SKM-1 (cell line): ENCODE results near the gene FSCN2.

ENCODE experiments used
- DNase-seq: peaks from one replicate; lab custom pipeline; 2025; ENCODE audit not compliant: unreplicated experiment; lab: John Stamatoyannopoulos, UW

The FSCN2 gene

DNA sequence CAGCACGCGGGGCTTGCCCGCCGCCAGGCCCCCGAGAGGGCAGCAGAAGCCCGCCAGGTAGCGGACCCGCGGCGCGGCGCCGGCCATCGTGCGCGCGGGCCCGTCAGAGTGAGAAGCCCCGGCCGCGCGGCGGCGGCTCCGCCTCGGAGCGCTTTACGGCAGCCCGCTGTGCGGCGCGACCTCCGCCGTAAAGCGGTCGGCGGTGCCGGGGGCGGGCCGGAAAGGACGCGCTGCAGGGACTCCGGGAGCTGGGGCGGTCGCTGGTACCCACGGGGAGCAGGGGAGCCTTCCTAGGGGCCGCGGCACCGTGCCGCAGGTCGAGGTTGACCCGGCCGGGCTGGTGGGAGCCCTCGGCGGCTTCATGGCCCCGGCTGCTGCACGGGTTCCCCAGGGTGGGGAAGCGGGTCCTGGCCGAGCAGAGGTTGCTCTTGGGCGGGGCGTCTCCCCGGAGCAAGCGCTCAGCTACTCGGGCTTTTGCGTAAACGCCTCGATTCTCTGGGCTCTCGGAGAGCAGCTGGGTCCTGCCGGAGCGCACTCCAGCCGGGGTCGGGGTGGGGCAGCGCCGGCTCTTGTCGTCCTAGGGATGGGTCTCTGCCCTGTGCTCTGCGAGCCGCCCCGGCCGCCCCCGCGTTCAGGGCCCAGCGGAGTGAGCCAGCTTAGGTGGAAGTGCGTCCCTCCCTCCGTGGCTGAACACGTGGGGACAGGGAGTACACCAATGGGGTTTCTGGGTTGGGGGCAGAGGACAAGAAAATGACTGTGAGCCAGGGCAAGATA lies 24.3 kb downstream of the FSCN2 start, which contains the start of gene FAAP100:
TSS of gene FAAP100 (minus strand) at position 110 of the 774 bp plus-strand sequence. CDS start at position 87, 23 bp downstream.
- DNase-seq: peak; percentile 30

- peak; percentile 74 for DNase-seq
Measured at GRCh38 chr17:81553018-81553615, 24.9 kb downstream of the FSCN2 start.

DNA sequence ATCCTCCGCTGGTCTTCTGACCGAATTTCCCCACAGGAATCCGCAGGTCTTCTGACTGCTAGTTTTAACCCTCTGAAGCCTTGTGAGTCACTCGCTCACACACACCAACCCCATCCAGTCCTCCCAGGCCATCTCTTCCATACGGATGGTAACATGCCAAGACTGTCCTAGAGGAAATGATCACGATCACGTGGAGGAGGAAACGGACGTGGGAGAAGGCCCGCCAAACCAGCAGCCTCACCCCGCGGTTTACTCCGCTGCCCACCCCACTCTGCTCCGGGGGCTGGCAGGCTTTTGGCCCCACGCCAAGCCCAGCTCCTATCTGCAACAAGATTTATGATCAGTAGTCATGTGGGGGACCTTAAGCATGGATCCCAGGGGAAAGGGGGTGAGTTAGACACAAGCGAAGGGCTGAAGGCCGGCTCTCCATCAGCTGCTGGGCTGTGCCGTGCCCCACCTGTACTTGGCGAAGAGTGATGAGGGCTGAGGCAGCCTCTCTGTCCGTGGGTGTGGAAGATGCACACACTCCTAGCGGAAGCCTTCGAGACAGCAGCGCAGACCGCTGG lies 25.5 kb downstream of the FSCN2 start:
- DNase-seq: no peak

GRCh38 chr17:81556175-81556691 lies 28.1 kb downstream of the FSCN2 start:
- no peak for DNase-seq

GRCh38 chr17:81556863-81557262 lies 28.7 kb downstream of the FSCN2 start:
- no peak for DNase-seq

- DNase-seq: no peak
Measured at GRCh38 chr17:81557276-81558114, 29.3 kb downstream of the FSCN2 start.

DNA sequence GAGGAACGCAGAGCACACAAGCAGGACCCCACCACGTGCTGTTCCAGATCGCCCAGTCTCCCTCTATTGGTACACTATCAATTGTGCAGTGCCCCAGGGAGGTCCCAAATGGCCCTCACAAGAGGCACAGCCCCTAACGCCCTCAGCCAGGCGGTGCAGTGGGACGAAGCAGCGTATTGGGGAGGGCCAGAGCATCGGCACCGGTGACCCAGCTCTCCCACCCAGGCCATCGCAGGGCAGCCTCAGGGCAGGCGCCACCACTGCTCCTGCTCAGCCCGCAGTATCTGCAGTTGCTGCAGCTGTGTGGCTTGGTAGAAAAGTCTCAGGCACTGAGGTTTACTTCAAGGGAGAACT lies 29.9 kb downstream of the FSCN2 start:
- no peak for DNase-seq

GRCh38 chr17:81558941-81559806 lies 31.0 kb downstream of the FSCN2 start:
- no peak for DNase-seq

DNA sequence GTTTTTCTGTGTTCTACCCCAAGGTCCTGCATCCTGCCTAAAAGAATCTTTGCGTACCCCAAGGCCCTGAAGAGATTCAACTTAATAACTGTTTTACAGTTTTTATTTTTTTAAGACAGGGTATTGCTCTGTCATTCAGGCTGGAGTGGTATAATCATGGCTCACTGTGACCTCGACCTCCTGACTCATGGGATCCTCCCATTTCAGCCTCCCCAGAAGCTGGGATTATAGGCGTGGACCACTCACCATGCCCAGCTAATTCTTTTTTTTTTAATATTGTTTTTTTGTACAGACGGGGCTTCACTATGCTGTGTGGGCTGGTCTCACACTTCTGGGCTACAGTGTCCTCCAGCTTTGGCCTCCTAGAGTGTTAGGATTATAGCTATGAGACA lies 33.3 kb downstream of the FSCN2 start:
- DNase-seq: no peak

- DNase-seq: no peak
Measured at GRCh38 chr17:81563861-81564586, 35.8 kb downstream of the FSCN2 start.

- no peak for DNase-seq
Measured at GRCh38 chr17:81564778-81565177, 36.6 kb downstream of the FSCN2 start.

DNA sequence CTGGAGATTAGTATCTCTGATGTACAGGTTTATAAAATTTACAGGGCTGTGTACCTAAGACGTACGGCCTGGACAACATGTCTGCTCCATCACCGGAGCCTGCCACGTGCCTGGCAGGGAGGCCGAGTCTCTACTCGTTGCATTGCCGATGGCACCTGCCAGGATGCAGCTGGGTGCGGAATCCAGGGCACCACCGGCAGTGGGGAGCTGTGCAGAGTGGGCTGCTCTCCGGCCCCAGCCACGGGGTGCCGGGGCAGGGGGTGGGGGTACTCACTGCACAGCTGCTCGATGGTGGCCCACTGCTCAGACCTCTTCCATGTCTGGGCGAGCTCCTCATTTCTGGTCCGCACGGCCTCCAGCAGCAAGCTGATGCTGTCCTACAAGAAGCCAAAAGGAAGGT lies 37.1 kb downstream of the FSCN2 start:
- no peak for DNase-seq

GRCh38 chr17:81566461-81567126 lies 38.4 kb downstream of the FSCN2 start:
- no peak for DNase-seq

DNA sequence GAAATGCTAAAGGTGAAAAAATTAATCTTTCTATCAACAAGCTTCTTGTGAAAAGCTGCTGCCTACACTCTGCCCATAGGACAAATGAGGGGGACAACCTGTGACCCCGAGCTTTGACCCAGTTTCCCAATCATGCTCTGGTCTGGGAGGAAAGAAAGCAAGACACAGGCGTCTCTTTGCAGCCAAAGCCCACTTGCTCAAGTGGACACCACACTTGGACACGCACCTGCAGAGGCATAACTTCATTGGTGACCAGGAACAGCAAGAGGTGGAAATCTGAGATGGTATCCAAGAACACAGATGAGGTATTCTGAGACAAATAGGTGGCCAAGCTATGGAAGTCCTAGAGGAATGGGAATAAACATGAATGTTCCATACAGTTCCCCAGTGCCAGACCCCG lies 39.0 kb downstream of the FSCN2 start:
- no peak for DNase-seq

DNA sequence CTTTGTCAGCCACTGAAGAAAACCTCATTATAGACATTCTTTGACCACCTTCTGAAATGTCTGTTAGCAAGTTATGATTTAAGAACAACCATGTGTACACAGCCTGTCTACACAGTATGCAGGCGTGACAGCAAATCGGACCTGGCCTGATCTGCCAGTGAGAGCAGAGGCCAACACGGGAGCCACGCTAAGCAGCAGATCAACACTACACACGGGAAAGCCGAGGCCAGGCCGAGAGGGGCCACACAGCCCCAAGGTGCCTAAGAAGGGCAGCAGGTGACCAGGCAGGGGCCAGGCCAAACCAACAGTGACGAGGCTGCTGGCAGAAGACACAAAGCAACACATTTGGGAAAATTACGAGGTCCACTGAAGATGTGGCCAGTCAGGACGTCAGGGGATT lies 40.2 kb downstream of the FSCN2 start:
- no peak for DNase-seq

DNA sequence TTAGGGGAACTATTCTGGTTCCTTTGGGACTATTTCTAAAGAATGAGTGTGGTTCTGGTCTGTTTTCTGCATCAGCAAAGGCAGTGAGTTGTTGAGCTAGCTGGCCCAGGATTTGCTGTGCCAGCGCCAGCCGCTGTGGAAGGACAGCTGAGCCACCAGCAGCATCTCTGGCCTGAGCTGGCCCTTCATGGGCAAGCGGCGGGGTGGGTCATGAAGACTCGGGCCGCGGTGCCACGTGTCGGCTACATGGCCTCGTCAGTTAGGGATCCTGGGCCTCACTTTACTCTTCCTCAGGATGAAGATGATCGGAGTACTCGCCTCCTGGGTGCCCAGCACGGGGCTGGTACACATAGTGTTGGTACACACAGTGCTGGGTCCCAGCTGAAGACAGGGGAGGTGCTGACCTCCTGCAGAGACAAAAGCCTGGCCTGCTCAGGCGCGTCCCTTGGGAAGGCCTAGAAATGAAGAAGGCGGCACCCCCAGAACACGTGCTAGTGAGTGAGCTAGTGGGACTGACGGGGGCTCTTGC lies 41.9 kb downstream of the FSCN2 start:
- DNase-seq: no peak

GRCh38 chr17:81570964-81571363 lies 42.8 kb downstream of the FSCN2 start:
- DNase-seq: no peak

- no peak for DNase-seq
Measured at GRCh38 chr17:81572563-81573168, 44.5 kb downstream of the FSCN2 start.
